WI38 (cell line): ENCODE data around the gene PEF1.

Source experiments
- H3K4me3 ChIP-seq: 2 replicates; pipeline ENCODE4 v1.5.1; 2011; ENCODE audit warnings: low read depth, mild to moderate bottlenecking, control low read depth, low read length
- CTCF ChIP-seq: IDR thresholded peaks from 2 replicates; pipeline ENCODE4 v1.5.1; 2012; ENCODE audit warnings: low read depth, mild to moderate bottlenecking, control low read depth, low read length

Gene PEF1

GRCh38 chr1:31648641-31649357, 4.1 kb upstream of the PEF1 start:
- H3K4me3 ChIP-seq: no peak overlapping the region
- TF ChIP-seq CTCF: no peak

- no peak for TF ChIP-seq CTCF
- H3K4me3 ChIP-seq: no peak overlapping the region
Measured at GRCh38 chr1:31648190-31648589, 3.5 kb upstream of the PEF1 start.

GRCh38 chr1:31647106-31647505, 2.4 kb upstream of the PEF1 start:
- no peak overlapping the region for H3K4me3 ChIP-seq
- no peak for TF ChIP-seq CTCF

GRCh38 chr1:31646259-31646960, 1.7 kb upstream of the PEF1 start:
- TF ChIP-seq CTCF: no peak
- no peak overlapping the region for H3K4me3 ChIP-seq

GRCh38 chr1:31645274-31645568, 545 bp upstream of the PEF1 start:
- TF ChIP-seq CTCF: no peak
- H3K4me3 ChIP-seq: peak overlapping the region; percentile 95

GRCh38 chr1:31643976-31644559, 608 bp downstream of the PEF1 start:
- TF ChIP-seq CTCF: no peak
- H3K4me3 ChIP-seq: peak overlapping the region; percentile 95

GRCh38 chr1:31642897-31643296, 1.8 kb downstream of the PEF1 start:
- TF ChIP-seq CTCF: no peak
- no peak overlapping the region for H3K4me3 ChIP-seq
